GM12874 (cell line): ENCODE data around the gene RIT2.

ENCODE experiments used
- CTCF ChIP-seq: IDR thresholded peaks from 2 replicates; pipeline ENCODE4 v1.5.1; 2011; ENCODE audit warnings: low read depth, mild to moderate bottlenecking, control low read depth, low read length, moderate library complexity; ENCODE audit not compliant: insufficient read depth

RIT2 gene

GRCh38 chr18:43148231-43148630 lies 32.7 kb upstream of the RIT2 start:
- TF ChIP-seq CTCF = no peak

GRCh38 chr18:43141208-43141607 lies 25.7 kb upstream of the RIT2 start:
- TF ChIP-seq CTCF = no peak

GRCh38 chr18:43139288-43139946 lies 23.9 kb upstream of the RIT2 start:
- TF ChIP-seq CTCF = no peak

- no peak for TF ChIP-seq CTCF
Observed at GRCh38 chr18:43134876-43135275, 19.4 kb upstream of the RIT2 start.

GRCh38 chr18:43130716-43131260 lies 15.3 kb upstream of the RIT2 start:
- no peak for TF ChIP-seq CTCF

- no peak for TF ChIP-seq CTCF
Observed at GRCh38 chr18:43129946-43130524, 14.6 kb upstream of the RIT2 start.

GRCh38 chr18:43125471-43125870 lies 10.0 kb upstream of the RIT2 start:
- no peak for TF ChIP-seq CTCF
